HG03280 (cell line): ENCODE results near the gene DENND1A.

Experiments
- ATAC-seq: cut with Tn5 transposase; IDR thresholded peaks from one replicate; pipeline ENCODE4 v1.9.1; 2021; ENCODE audit warnings: mild to moderate bottlenecking, moderate library complexity; ENCODE audit not compliant: unreplicated experiment

The DENND1A gene

GRCh38 chr9:123776708-123777537 lies 153.0 kb downstream of the DENND1A start:
- ATAC-seq: no peak

GRCh38 chr9:123775289-123776284 lies 154.3 kb downstream of the DENND1A start:
- no peak for ATAC-seq

- ATAC-seq: no peak
These were observed 156.1 kb downstream of the DENND1A start for GRCh38 chr9:123773783-123774182.

- ATAC-seq: no peak
These were observed 157.0 kb downstream of the DENND1A start for GRCh38 chr9:123772967-123773366.

- ATAC-seq: no peak
These were observed 157.6 kb downstream of the DENND1A start for GRCh38 chr9:123772374-123772773.

- ATAC-seq: no peak
These were observed 158.2 kb downstream of the DENND1A start for GRCh38 chr9:123771690-123772089.

- no peak for ATAC-seq
These were observed 160.2 kb downstream of the DENND1A start for GRCh38 chr9:123769719-123770118.

- ATAC-seq: no peak
These were observed 165.9 kb downstream of the DENND1A start for GRCh38 chr9:123763910-123764588.

GRCh38 chr9:123761905-123762605 lies 167.9 kb downstream of the DENND1A start:
- ATAC-seq: no peak

- ATAC-seq: no peak
These were observed 172.0 kb downstream of the DENND1A start for GRCh38 chr9:123757960-123758359.

- no peak for ATAC-seq
These were observed 172.4 kb downstream of the DENND1A start for GRCh38 chr9:123757547-123757946.

- no peak for ATAC-seq
These were observed 173.3 kb downstream of the DENND1A start for GRCh38 chr9:123756484-123757106.

GRCh38 chr9:123753669-123754258 lies 176.2 kb downstream of the DENND1A start:
- ATAC-seq: no peak

- no peak for ATAC-seq
These were observed 176.9 kb downstream of the DENND1A start for GRCh38 chr9:123753016-123753415.

- no peak for ATAC-seq
These were observed 180.2 kb downstream of the DENND1A start for GRCh38 chr9:123749580-123750202.

GRCh38 chr9:123746765-123747164 lies 183.2 kb downstream of the DENND1A start:
- no peak for ATAC-seq

- no peak for ATAC-seq
These were observed 184.0 kb downstream of the DENND1A start for GRCh38 chr9:123745933-123746332.

- ATAC-seq: no peak
These were observed 184.5 kb downstream of the DENND1A start for GRCh38 chr9:123745451-123745850.

GRCh38 chr9:123743737-123744136 lies 186.2 kb downstream of the DENND1A start:
- ATAC-seq: no peak
